GM23338 (cell line): ENCODE measurements around the gene MBLAC1. TPM values are rescaled to one million over a fixed set of nuclear protein-coding genes. Genes with fewer than 3 reads are reported as not detected.

ENCODE experiments used
- ATAC-seq: fragments of 200-7000 bp; cut with Tn5 transposase; 3 replicates; pipeline ENCODE4 v1.9.1; 2020
- DNase-seq: peaks from one replicate; pipeline ENCODE4 v3.0.0-alpha.2; 2015; ENCODE audit warnings: low spot score
- H2AFZ ChIP-seq: fragments of 200-600 bp; sonication (generic); 2 replicates; pipeline ENCODE4 v1.8.0; 2016; ENCODE audit warnings: antibody characterized with exemption, mild to moderate bottlenecking, moderate library complexity
- H3F3A ChIP-seq: fragments of 200-600 bp; sonication (generic); replicated peaks from 2 replicates; pipeline ENCODE4 v1.8.0; 2017; ENCODE audit warnings: antibody characterized with exemption, mixed run types, low read depth
- H3K27ac ChIP-seq: fragments of 200-600 bp; sonication (generic); 2 replicates; pipeline ENCODE4 v1.6.1; 2016; ENCODE audit warnings: low read depth
- H3K27me3 ChIP-seq: fragments of 200-600 bp; sonication (generic); 2 replicates; pipeline ENCODE4 v1.8.0; 2016; ENCODE audit warnings: mild to moderate bottlenecking, mixed run types, moderate library complexity; ENCODE audit not compliant: insufficient read depth
- H3K36me3 ChIP-seq: fragments of 200-600 bp; sonication (generic); 2 replicates; pipeline ENCODE4 v1.8.0; 2016; ENCODE audit warnings: mild to moderate bottlenecking; ENCODE audit not compliant: insufficient read depth
- H3K4me1 ChIP-seq: fragments of 200-600 bp; sonication (generic); 2 replicates; pipeline ENCODE4 v1.8.0; 2016; ENCODE audit warnings: mild to moderate bottlenecking, moderate library complexity; ENCODE audit not compliant: insufficient read depth
- H3K4me2 ChIP-seq: fragments of 200-600 bp; sonication (generic); 2 replicates; pipeline ENCODE4 v1.7.1; 2017; ENCODE audit warnings: mixed run types
- H3K4me3 ChIP-seq: fragments of 200-600 bp; sonication (generic); 2 replicates; pipeline ENCODE4 v1.6.1; 2016; ENCODE audit warnings: mixed run types
- H3K79me2 ChIP-seq: fragments of 200-600 bp; sonication (generic); replicated peaks from 2 replicates; pipeline ENCODE4 v1.8.0; 2017; ENCODE audit warnings: mild to moderate bottlenecking; ENCODE audit not compliant: insufficient read depth
- H3K9me2 ChIP-seq: fragments of 200-600 bp; sonication (generic); 2 replicates; pipeline ENCODE4 v1.8.0; 2017; ENCODE audit not compliant: insufficient read depth
- H4K20me1 ChIP-seq: fragments of 200-600 bp; sonication (generic); replicated peaks from 2 replicates; pipeline ENCODE4 v1.8.0; 2017; ENCODE audit warnings: mild to moderate bottlenecking; ENCODE audit not compliant: insufficient read depth
- H3K27ac Mint-ChIP-seq: 2 replicates; pipeline ENCODE4 v1.8.0; 2020; ENCODE audit warnings: inconsistent platforms, mild to moderate bottlenecking, moderate library complexity, mixed read lengths
- H3K27me3 Mint-ChIP-seq: 3 replicates; pipeline ENCODE4 v1.8.0; 2022; ENCODE audit warnings: low read depth, mild to moderate bottlenecking, moderate library complexity, mixed read lengths, inconsistent platforms; ENCODE audit not compliant: insufficient read depth, poor library complexity
- H3K36me3 Mint-ChIP-seq: 3 replicates; pipeline ENCODE4 v1.8.0; 2021; ENCODE audit warnings: low read depth, mild to moderate bottlenecking, inconsistent platforms, moderate library complexity, mixed read lengths
- H3K4me1 Mint-ChIP-seq: 3 replicates; pipeline ENCODE4 v1.8.0; 2020; ENCODE audit warnings: mild to moderate bottlenecking, inconsistent platforms, mixed read lengths
- H3K4me3 Mint-ChIP-seq: 3 replicates; pipeline ENCODE4 v1.8.0; 2021; ENCODE audit warnings: moderate library complexity, mild to moderate bottlenecking, inconsistent platforms, mixed read lengths
- H3K9me3 Mint-ChIP-seq: 3 replicates; pipeline ENCODE4 v1.8.0; 2020; ENCODE audit warnings: moderate library complexity, mild to moderate bottlenecking, inconsistent platforms, mixed read lengths
- CTCF ChIP-seq, 2 experiments: fragments of 200-600 bp in 1 of 2; sonication (generic) in 1 of 2; conservative IDR thresholded peaks; 2 replicates each; pipeline versions ENCODE4 v1.5.1 to v1.6.1; 2016 to 2017; ENCODE audit warnings: antibody characterized with exemption in 2 of 2, low read depth in 2 of 2, mild to moderate bottlenecking in 2 of 2, moderate library complexity in 1 of 2
- ETS1 ChIP-seq: IDR thresholded peaks from 2 replicates; pipeline ENCODE4 v1.6.1; 2016; ENCODE audit warnings: antibody characterized with exemption
- EZH2 ChIP-seq: fragments of 200-600 bp; sonication (generic); IDR thresholded peaks from one replicate; pipeline ENCODE4 v1.8.0; 2017; ENCODE audit warnings: antibody characterized with exemption, mild to moderate bottlenecking, low read depth; ENCODE audit not compliant: unreplicated experiment
- EZH2phosphoT487 ChIP-seq: fragments of 200-600 bp; sonication (generic); IDR thresholded peaks from one replicate; pipeline ENCODE4 v1.8.1; 2018; ENCODE audit warnings: antibody characterized with exemption; ENCODE audit not compliant: unreplicated experiment
- JUNB ChIP-seq: IDR thresholded peaks from one replicate; pipeline ENCODE4 v1.6.1; 2016; ENCODE audit warnings: antibody characterized with exemption; ENCODE audit not compliant: unreplicated experiment
- POLR2AphosphoS5 ChIP-seq: IDR thresholded peaks from 2 replicates; pipeline ENCODE4 v1.6.1; 2016; ENCODE audit warnings: antibody characterized with exemption, low read depth
- STAT1 ChIP-seq: IDR thresholded peaks from one replicate; pipeline ENCODE4 v1.6.1; 2016; ENCODE audit warnings: antibody characterized with exemption; ENCODE audit not compliant: unreplicated experiment
- ZNF114 ChIP-seq: fragments of 250-450 bp; sonication (Bioruptor Pico); IDR thresholded peaks from 2 replicates; pipeline ENCODE4 v1.5.0; 2020; ENCODE audit warnings: mild to moderate bottlenecking, moderate library complexity
- ZNF331 ChIP-seq: fragments of 250-450 bp; sonication (Bioruptor Pico); IDR thresholded peaks from 2 replicates; pipeline ENCODE4 v1.5.0; 2020; ENCODE audit warnings: low read depth, mild to moderate bottlenecking, moderate library complexity
- polyA plus RNA-seq: library from polyadenylated mRNA; unstranded; fragments of >200 nt; fragmentation: Nextera tagmentation; extraction: Ambion mirVana; gene quantifications from 2 replicates; pipeline ENCODE4 v1.2.1, GENCODE V29; 2016
- total RNA-seq: library from RNA; depleted of rRNA; stranded (reverse); fragments of >200 nt; shearing (Covaris generic); gene quantifications from 2 replicates; pipeline ENCODE4 v1.2.3, GENCODE V29; 2014
- TF ChIP-seq, protein P1 (sequence below): IDR thresholded peaks from one replicate; pipeline ENCODE4 v1.6.1; 2018; ENCODE audit warnings: antibody characterized with exemption; ENCODE audit not compliant: unreplicated experiment

The MBLAC1 gene
- total and polyA plus RNA-seq, 2 experiments from 2014 or later, result 2.7 to 5.7 TPM

DNA sequence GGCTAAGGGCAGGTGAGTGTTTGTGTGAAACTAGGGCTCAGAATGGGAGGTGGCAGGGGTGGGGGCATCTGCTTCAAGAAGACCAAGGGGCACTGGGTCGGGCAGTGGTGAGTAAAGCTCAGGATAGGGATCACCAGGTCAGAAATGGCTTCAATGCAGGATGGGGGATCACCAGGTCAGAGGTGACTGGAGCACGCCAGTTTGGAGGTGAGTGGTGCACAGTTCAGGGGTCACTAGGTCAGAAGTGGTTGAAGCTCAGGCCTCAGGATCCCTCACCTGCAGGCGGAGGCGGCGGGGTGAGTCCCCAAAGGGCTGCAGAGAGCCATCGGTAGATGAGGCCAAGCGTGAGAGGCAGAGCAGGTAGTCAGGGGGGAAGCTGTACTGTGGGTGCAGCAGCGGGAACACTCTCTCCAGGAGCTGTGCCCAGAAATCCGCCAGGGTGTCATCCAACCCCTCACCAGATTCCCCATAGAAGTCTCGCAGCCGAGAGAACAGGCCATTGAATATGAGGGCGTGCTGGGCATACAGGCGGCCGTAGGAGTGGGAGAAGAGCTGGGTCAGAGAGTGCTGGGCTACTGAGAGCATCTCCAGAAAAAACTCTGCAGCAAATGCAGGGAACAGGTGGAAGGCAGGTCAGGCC lies 48.6 kb downstream of the MBLAC1 start (continued):
- no peak for TF ChIP-seq CTCF (conservative IDR thresholded peaks at IDR 0.05; ENCODE audit: low read depth in 2 of 2)
- no peak for TF ChIP-seq POLR2AphosphoS5
- TF ChIP-seq EZH2phosphoT487, result no peak
- TF ChIP-seq ZNF114 (CRISPR knock-in tag), result no peak
- no peak for TF ChIP-seq STAT1
- TF ChIP-seq, protein P1, sequence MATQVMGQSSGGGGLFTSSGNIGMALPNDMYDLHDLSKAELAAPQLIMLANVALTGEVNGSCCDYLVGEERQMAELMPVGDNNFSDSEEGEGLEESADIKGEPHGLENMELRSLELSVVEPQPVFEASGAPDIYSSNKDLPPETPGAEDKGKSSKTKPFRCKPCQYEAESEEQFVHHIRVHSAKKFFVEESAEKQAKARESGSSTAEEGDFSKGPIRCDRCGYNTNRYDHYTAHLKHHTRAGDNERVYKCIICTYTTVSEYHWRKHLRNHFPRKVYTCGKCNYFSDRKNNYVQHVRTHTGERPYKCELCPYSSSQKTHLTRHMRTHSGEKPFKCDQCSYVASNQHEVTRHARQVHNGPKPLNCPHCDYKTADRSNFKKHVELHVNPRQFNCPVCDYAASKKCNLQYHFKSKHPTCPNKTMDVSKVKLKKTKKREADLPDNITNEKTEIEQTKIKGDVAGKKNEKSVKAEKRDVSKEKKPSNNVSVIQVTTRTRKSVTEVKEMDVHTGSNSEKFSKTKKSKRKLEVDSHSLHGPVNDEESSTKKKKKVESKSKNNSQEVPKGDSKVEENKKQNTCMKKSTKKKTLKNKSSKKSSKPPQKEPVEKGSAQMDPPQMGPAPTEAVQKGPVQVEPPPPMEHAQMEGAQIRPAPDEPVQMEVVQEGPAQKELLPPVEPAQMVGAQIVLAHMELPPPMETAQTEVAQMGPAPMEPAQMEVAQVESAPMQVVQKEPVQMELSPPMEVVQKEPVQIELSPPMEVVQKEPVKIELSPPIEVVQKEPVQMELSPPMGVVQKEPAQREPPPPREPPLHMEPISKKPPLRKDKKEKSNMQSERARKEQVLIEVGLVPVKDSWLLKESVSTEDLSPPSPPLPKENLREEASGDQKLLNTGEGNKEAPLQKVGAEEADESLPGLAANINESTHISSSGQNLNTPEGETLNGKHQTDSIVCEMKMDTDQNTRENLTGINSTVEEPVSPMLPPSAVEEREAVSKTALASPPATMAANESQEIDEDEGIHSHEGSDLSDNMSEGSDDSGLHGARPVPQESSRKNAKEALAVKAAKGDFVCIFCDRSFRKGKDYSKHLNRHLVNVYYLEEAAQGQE, result no peak
- no peak for TF ChIP-seq EZH2
- TF ChIP-seq ETS1, result no peak

GRCh38 chr7:100176096-100177044 lies 49.6 kb downstream of the MBLAC1 start:
- Mint-ChIP-seq H3K27ac (peak overlapping the region; percentile 89; the same call in 1 of the 2 replicates), H3K36me3 (peaks cover 24% of the 10 kb centered on the region), H3K4me3 (peak overlapping the region; percentile 92), H3K27me3 (peaks cover 36% of the 10 kb centered on the region), H3K9me3 (no peaks in the 10 kb centered on the region; the same call in 2 of the 3 replicates), H3K4me1 (peaks cover 24% of the 10 kb centered on the region)
- Histone ChIP-seq H3K36me3 (peaks cover 4% of the 10 kb centered on the region; the same call in 1 of the 2 replicates), H3K4me3 (peak overlapping the region; percentile 87), H3K4me1 (peaks cover 10% of the 10 kb centered on the region), H2AFZ (peak overlapping the region; percentile 64; the same call in 1 of the 2 replicates), H3K9me2 (no peaks in the 10 kb centered on the region; the same call in 1 of the 2 replicates), H3K79me2 (peaks cover 12% of the 10 kb centered on the region), H3K27ac (no peak overlapping the region), H4K20me1 (peaks cover 7% of the 10 kb centered on the region; the same call in 1 of the 2 replicates), H3F3A (no peaks in the 10 kb centered on the region; the same call in 1 of the 2 replicates), H3K4me2 (peak overlapping the region; percentile 98), H3K27me3 (peaks cover 18% of the 10 kb centered on the region)
- no peak for TF ChIP-seq ZNF331
- no peak for TF ChIP-seq CTCF (conservative IDR thresholded peaks at IDR 0.05; ENCODE audit: low read depth in 2 of 2)
- TF ChIP-seq JUNB, result no peak
- ATAC-seq (no peak), DNase-seq (no peak)
